Body of pancreas (tissue), 4 donors: ENCODE data around the gene RNF181. TPM values are rescaled to one million over a fixed set of nuclear protein-coding genes. Genes with fewer than 3 reads are reported as not detected.
"Not testable (repeated sequence)": the region's sequence is repeated elsewhere in the genome, so short reads cannot be mapped to it uniquely, and the experiment has no call there.

ENCODE experiments used
- ATAC-seq: fragments of 150-250 bp; one replicate; pipeline ENCODE4 v1.9.1; 2016
- DNase-seq, 4 donors: peaks; one replicate each; pipeline ENCODE4 v3.0.0-alpha.2; 2019
- H3K27ac ChIP-seq, 4 donors: fragments of 200-600 bp; sonication (generic); 1 replicate in 3 of 4; 2 replicates in 1 of 4; pipeline versions ENCODE4 v1.5.1 to v1.6.1; 2016 to 2019; ENCODE audit warnings: mild to moderate bottlenecking in 1 of 4, mixed read lengths in 1 of 4, moderate library complexity in 1 of 4
- H3K27me3 ChIP-seq, 2 donors: fragments of 200-600 bp; sonication (generic); one replicate each; pipeline ENCODE4 v1.6.0; 2016; ENCODE audit warnings: mild to moderate bottlenecking in 1 of 2
- H3K36me3 ChIP-seq, 2 donors: fragments of 200-600 bp; sonication (generic); replicated peaks in 1 of 2; 2 replicates each; pipeline ENCODE4 v1.5.1; 2016; ENCODE audit warnings: low read depth in 2 of 2; ENCODE audit not compliant: insufficient read depth in 1 of 2
- H3K4me1 ChIP-seq: fragments of 200-600 bp; sonication (generic); one replicate; pipeline ENCODE4 v1.6.0; 2016
- H3K4me3 ChIP-seq, 2 donors: fragments of 200-600 bp; sonication (generic); 1 replicate in 1 of 2; 2 replicates in 1 of 2; pipeline ENCODE4 v1.5.1; 2016 to 2019
- H3K9me3 ChIP-seq, 3 donors: fragments of 200-600 bp; sonication (generic); 1 replicate in 2 of 3; 2 replicates in 1 of 3; pipeline ENCODE4 v1.5.1; 2016
- CTCF ChIP-seq, 7 experiments: fragments of 450-650 bp in 4 of 7; fragments of 200-600 bp in 3 of 7; sonication (generic) in 3 of 7; IDR thresholded peaks; one replicate each; pipeline ENCODE4 v1.5.1; 2016 to 2019; ENCODE audit warnings: antibody characterized with exemption in 7 of 7
- POLR2A ChIP-seq, 3 donors: fragments of 450-650 bp; IDR thresholded peaks; one replicate each; pipeline ENCODE4 v1.6.1; 2016; ENCODE audit warnings: antibody characterized with exemption in 3 of 3, mild to moderate bottlenecking in 2 of 3
- WGBS, 2 donors: methylation state at CpG; one replicate each; pipeline ENCODE4 v1.1.5; 2017; 5-methylcytosine and 5-hydroxymethylcytosine counted together
- intact Hi-C: fragments of 100-400 bp; cut with DNase I; formaldehyde crosslinking; loops from one replicate; pipeline ENCODE4 v1.15.1; 2023
- total RNA-seq, 2 donors: library from RNA; depleted of rRNA; stranded (reverse); fragments of >200 nt; gene quantifications; one replicate each; pipeline ENCODE4 v1.1.0, GENCODE V29; 2016

RNF181 gene
- total RNA-seq, 2 donors from 2014 or later, result 54.4 to 89.5 TPM

DNA sequence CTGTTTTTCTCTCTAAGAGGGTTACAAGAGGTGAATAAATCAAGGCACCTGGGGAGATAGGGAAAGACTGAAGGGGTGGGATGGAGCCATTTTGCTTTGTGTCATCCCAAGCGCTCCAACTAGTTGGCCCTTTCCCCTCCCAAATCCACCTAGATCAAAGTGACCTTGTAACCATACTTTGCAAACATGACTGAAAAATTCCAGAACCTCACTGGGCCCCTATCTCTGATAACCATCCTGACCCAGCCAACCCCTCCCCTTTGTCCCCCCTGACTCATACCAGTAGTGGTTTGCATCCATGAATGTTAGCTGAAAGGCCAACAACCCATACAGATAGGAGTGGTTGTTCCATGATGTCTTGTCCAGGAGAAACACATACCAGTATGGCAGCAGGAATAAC is 37.4 kb upstream of the RNF181 start:
- H3K36me3 ChIP-seq, result peaks cover 0 to 18% of the 10 kb centered on the region in 2 donors
- no peak overlapping the region for H3K27ac ChIP-seq
- peaks cover 27% of the 10 kb centered on the region for H3K4me1 ChIP-seq
- intact Hi-C loops, result loop anchor here (10.0 kb wide), 1 partner anchor 47 kb away; the partner anchor contains the start of gene TMEM150A
- no peaks in the 10 kb centered on the region for H3K9me3 ChIP-seq
- TF ChIP-seq CTCF (IDR thresholded peaks at IDR 0.05), result no peak
- TF ChIP-seq POLR2A (IDR thresholded peaks at IDR 0.05), result no peak
- H3K4me3 ChIP-seq, result no peak overlapping the region
- ATAC-seq (no peak), DNase-seq (no peak)
- H3K27me3 ChIP-seq, result no peaks in the 10 kb centered on the region
- 94 to 100% methylated on average over 1 of the region's 1 CpG for WGBS, 2 donors

GRCh38 chr2:85560403-85560726 is 35.2 kb upstream of the RNF181 start:
- Histone ChIP-seq H3K4me3 (peak overlapping the region; percentile 57 to 85), H3K4me1 (peaks cover 27% of the 10 kb centered on the region), H3K27ac (peak overlapping the region in 3 of 4 donors; percentile 84 to 92 (median 87))
- 36 to 60% methylated on average over 12 of the region's 12 CpGs for WGBS, 2 donors
- H3K27me3 ChIP-seq, DNase-seq, intact Hi-C loops, H3K36me3 ChIP-seq, ATAC-seq, H3K9me3 ChIP-seq: not testable (repeated sequence)

DNA sequence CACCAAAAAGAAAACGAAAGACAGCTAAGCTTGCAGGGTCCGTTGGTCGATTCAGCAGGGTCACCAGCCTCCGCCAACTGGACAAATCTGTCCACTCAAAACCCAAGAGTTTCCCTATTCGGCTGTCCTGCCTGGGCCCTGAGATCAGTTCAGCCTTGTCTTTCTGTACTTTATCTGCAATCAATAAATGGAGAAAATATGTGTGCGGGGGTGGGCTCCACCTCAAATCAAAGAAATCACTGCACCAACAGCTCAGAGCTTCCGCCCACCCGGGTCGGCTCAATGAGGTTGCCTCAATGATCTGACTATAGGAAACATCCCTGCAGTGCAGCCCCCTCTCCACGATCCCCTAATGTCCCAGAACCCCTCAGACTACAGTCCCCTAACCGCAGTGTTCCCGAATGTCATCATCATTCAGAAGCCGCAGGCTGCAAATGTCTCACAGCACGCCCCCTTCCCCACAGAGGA is 34.7 kb upstream of the RNF181 start:
- DNase-seq (no peak), ATAC-seq (no peak)
- H3K36me3 ChIP-seq, result peaks cover 0 to 2% of the 10 kb centered on the region in 2 donors
- intact Hi-C loops, result no loop called here
- no peaks in the 10 kb centered on the region for H3K27me3 ChIP-seq
- H3K4me3 ChIP-seq, result peak overlapping the region; percentile 57 to 85
- H3K27ac ChIP-seq, result peak overlapping the region; percentile 74 to 92 (median 86)
- peaks cover 27% of the 10 kb centered on the region for H3K4me1 ChIP-seq
- TF ChIP-seq POLR2A (IDR thresholded peaks at IDR 0.05), result no peak
- TF ChIP-seq CTCF (IDR thresholded peaks at IDR 0.05), result no peak
- no peaks in the 10 kb centered on the region for H3K9me3 ChIP-seq
- 1 to 5% methylated on average over 13 to 14 of the region's 14 CpGs for WGBS, 2 donors

- peak within 1 kb of the TSS; percentile 57 to 85 for H3K4me3 ChIP-seq
- ATAC-seq (peak; percentile 97), DNase-seq (peak; percentile 95 to 97 (median 96))
- H3K27ac ChIP-seq, result peak within 1 kb of the TSS; percentile 74 to 92 (median 86)
- intact Hi-C loops, result no loop called here
- TF ChIP-seq POLR2A (IDR thresholded peaks at IDR 0.05), result peak; percentile 75 to 87 (median 86)
- TF ChIP-seq CTCF (IDR thresholded peaks at IDR 0.05), result peak in 2 of 7 experiments; percentile 16 to 63
- WGBS, 2 donors, result 1 to 3% methylated on average over 37 to 64 of the region's 64 CpGs
- peaks cover 27% of the 10 kb centered on the region for H3K4me1 ChIP-seq
- H3K36me3 ChIP-seq, result peaks cover 0 to 2% of the 10 kb centered on the region in 2 donors
- H3K27me3 ChIP-seq, result no peaks in the 10 kb centered on the region
- H3K9me3 ChIP-seq, result no peaks in the 10 kb centered on the region
Measured at GRCh38 chr2:85561280-85562212, 34.0 kb upstream of the RNF181 start, which contains the start of gene GGCX. Gene GGCX, minus strand, starts transcription at chr2:85561493. Its CDS starts 65 bp downstream, at chr2:85561428.

DNA sequence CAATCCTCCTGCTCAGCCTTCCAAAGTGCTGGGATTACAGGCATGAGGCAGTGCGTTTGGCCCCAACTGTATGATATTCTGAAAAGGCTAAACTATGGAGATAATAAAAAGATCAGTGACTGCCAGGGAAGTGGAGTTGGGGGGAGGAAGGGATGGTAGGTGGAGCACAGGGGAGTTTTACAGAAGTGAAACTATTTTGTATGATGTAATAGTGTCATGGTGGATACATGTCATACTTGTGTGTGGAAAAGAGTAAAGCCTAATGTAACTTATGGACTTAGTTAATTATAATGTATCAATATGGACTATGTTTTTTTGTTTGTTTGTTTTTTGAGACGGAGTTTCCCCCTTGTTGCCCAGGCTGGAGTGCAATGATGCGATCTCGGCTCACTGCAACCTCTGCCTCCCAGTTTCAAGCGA is 31.4 kb upstream of the RNF181 start:
- Histone ChIP-seq H3K4me3 (no peak overlapping the region), H3K36me3 (no peaks in the 10 kb centered on the region), H3K9me3 (no peaks in the 10 kb centered on the region), H3K27me3 (no peaks in the 10 kb centered on the region), H3K4me1 (peaks cover 16% of the 10 kb centered on the region), H3K27ac (no peak overlapping the region)
- ATAC-seq, result no peak
- intact Hi-C loops, result no loop called here
- no peak for DNase-seq
- TF ChIP-seq POLR2A (IDR thresholded peaks at IDR 0.05) (no peak), CTCF (IDR thresholded peaks at IDR 0.05) (no peak)
- whole genome bisulfite sequencing, 2 donors, result 82 to 88% methylated on average over 5 of the region's 5 CpGs
